ENCODE results near the gene CCDC124.
"Not testable (repeated sequence)": the region's sequence is repeated elsewhere in the genome, so short reads cannot be mapped to it uniquely, and the experiment has no call there.

CCDC124 gene

GRCh38 chr19:17932485-17933338 lies at the start of gene CCDC124:
TSS of gene CCDC124 (plus strand) at chr19:17933015. CDS start at chr19:17936421, 3,406 bp downstream.
- DNase-seq (ENCODE audit: low read depth): peak; percentile 83
- H3K4me3 ChIP-seq (ENCODE audit: low read depth, low read length): peak within 1 kb of the TSS; percentile 87
- TF ChIP-seq, protein P1, sequence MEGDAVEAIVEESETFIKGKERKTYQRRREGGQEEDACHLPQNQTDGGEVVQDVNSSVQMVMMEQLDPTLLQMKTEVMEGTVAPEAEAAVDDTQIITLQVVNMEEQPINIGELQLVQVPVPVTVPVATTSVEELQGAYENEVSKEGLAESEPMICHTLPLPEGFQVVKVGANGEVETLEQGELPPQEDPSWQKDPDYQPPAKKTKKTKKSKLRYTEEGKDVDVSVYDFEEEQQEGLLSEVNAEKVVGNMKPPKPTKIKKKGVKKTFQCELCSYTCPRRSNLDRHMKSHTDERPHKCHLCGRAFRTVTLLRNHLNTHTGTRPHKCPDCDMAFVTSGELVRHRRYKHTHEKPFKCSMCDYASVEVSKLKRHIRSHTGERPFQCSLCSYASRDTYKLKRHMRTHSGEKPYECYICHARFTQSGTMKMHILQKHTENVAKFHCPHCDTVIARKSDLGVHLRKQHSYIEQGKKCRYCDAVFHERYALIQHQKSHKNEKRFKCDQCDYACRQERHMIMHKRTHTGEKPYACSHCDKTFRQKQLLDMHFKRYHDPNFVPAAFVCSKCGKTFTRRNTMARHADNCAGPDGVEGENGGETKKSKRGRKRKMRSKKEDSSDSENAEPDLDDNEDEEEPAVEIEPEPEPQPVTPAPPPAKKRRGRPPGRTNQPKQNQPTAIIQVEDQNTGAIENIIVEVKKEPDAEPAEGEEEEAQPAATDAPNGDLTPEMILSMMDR (IDR thresholded peaks at IDR 0.05; ENCODE audit: low read depth, low read length, missing control alignments): peak; percentile 99

DNA sequence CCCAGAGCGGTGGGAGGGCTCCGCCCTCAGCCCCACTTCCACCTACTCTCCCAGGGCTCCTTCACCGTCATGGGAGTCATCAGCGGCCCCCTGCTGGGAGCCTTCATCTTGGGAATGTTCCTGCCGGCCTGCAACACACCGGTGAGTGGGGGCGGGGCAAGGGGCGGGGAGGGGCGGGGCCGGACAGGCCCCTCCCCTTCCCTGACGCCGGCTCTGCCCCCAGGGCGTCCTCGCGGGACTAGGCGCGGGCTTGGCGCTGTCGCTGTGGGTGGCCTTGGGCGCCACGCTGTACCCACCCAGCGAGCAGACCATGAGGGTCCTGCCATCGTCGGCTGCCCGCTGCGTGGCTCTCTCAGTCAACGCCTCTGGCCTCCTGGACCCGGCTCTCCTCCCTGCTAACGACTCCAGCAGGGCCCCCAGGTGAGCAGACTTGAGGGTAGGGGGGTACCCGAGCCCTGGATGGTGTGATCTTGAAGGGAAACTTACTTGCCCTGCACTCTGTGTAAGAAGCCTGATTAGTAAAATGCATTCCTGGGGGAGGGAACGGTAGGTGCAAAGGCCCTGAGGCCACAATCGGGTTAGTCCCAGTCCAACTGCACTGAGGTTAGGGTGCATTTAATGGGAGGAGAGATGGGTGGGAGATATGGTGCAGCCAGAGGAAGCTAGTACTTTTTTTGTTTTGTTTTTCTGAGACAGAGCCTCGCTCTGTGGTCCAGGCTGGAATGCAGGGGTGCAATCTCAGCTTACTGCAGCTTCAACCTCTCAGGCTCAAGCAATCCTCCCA lies 49.0 kb upstream of the CCDC124 start:
- TF ChIP-seq, protein P1 (IDR thresholded peaks at IDR 0.05; ENCODE audit: low read depth, low read length, missing control alignments): no peak
- no peak overlapping the region for H3K4me3 ChIP-seq (ENCODE audit: low read depth, low read length)
- DNase-seq (ENCODE audit: low read depth): no peak

DNA sequence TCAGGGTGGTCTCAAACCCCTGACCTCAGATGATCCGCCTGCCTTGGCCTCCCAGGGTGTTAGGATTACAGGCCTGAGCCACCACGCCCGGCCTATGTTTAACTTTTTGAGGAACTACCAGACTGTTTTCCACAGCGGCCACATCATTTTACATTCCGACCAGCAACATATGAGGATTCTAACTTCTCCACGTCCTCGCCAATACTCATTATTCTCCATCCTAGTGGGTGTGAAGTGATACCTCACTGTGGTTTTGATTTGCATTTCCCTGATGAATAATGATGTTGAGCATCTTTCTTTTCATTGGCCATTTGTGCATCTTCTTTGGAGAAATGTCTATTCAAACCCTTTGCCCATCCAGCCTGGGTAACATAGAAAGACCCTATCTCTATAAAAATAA lies 46.3 kb upstream of the CCDC124 start:
- no peak overlapping the region for H3K4me3 ChIP-seq (ENCODE audit: low read depth, low read length)
- no peak for DNase-seq (ENCODE audit: low read depth)
- TF ChIP-seq, protein P1 (IDR thresholded peaks at IDR 0.05; ENCODE audit: low read depth, low read length, missing control alignments): no peak

GRCh38 chr19:17887221-17887620 lies 45.6 kb upstream of the CCDC124 start:
- DNase-seq (ENCODE audit: low read depth): not testable (repeated sequence)

GRCh38 chr19:17888260-17888659 lies 44.6 kb upstream of the CCDC124 start:
- H3K4me3 ChIP-seq (ENCODE audit: low read depth, low read length): no peak overlapping the region
- TF ChIP-seq, protein P1 (IDR thresholded peaks at IDR 0.05; ENCODE audit: low read depth, low read length, missing control alignments): no peak
- no peak for DNase-seq (ENCODE audit: low read depth)

More at GRCh38 chr19:17887221-17887620, 45.6 kb upstream of the CCDC124 start:
- not testable (repeated sequence) for H3K4me3 ChIP-seq (ENCODE audit: low read depth, low read length)

DNA sequence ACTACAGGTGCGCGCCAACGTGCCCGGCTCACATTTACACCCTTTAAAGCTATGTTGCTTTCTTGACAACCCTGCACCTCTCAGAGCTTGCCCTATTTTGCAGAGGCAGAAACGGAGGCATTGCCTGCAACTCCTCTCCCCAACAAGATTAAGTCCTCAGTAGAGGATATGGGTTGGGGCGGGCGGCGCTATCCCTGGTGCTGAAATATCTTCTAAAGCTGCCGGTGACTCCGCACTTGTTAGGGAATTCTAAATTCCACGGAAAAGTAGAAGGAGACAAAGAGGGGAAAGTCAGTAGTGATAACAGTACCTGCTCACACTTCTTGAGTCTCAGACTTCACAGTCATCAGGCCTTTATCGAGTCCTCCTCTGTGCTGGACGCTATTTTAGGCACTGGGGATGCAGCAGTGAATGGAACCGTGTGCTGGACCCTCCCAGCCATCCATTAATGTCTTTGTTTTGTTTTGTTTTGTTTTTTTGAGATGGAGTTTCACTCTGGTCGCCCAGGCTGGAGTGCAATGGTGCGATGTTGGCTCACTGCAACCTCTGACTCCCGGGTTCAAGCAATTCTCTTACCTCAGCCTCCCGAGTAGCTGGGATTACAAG lies 43.1 kb upstream of the CCDC124 start:
- no peak overlapping the region for H3K4me3 ChIP-seq (ENCODE audit: low read depth, low read length)
- TF ChIP-seq, protein P1 (IDR thresholded peaks at IDR 0.05; ENCODE audit: low read depth, low read length, missing control alignments): no peak
- DNase-seq (ENCODE audit: low read depth): no peak

- TF ChIP-seq, protein P1 (IDR thresholded peaks at IDR 0.05; ENCODE audit: low read depth, low read length, missing control alignments): no peak
- H3K4me3 ChIP-seq (ENCODE audit: low read depth, low read length): no peak overlapping the region
- DNase-seq (ENCODE audit: low read depth): no peak
These were observed 39.0 kb upstream of the CCDC124 start for GRCh38 chr19:17893766-17894165.

All from GM12864 (cell line).